K562 (cell line): ENCODE data around the gene PYCR2. TPM values are rescaled to one million over a fixed set of nuclear protein-coding genes. Genes with fewer than 3 reads are reported as not detected.

ENCODE experiments used
- AFF1 ChIP-seq, 2 experiments: fragments of 450-650 bp; IDR thresholded peaks; 2 replicates each; pipeline ENCODE4 v1.6.1; 2018; ENCODE audit warnings: mild to moderate bottlenecking in 2 of 2, low read depth in 1 of 2; ENCODE audit not compliant: partially characterized antibody in 2 of 2
- DMBX1 ChIP-seq: fragments of 250-450 bp; sonication (Bioruptor Pico); IDR thresholded peaks from 2 replicates; pipeline ENCODE4 v1.8.0; 2022; ENCODE audit warnings: inconsistent platforms, mild to moderate bottlenecking, moderate library complexity, borderline replicate concordance
- DNMT1 ChIP-seq: fragments of 450-650 bp; IDR thresholded peaks from 2 replicates; pipeline ENCODE4 v1.6.1; 2016; ENCODE audit warnings: antibody characterized with exemption, mild to moderate bottlenecking
- ETS2 ChIP-seq: IDR thresholded peaks from 2 replicates; pipeline ENCODE4 v1.6.1; 2016; ENCODE audit warnings: borderline replicate concordance, missing genetic modification characterization, mild to moderate bottlenecking, moderate library complexity, missing compliant biosample characterization; ENCODE audit not compliant: poor library complexity, severe bottlenecking
- IRF1 ChIP-seq: sonication (generic); formaldehyde crosslinking; IDR thresholded peaks from 2 replicates; pipeline ENCODE4 v1.8.0; 2022; ENCODE audit warnings: missing genetic modification reagents, mild to moderate bottlenecking, borderline replicate concordance
- JUN ChIP-seq, 2 experiments: sonication (generic) in 1 of 2; formaldehyde crosslinking in 1 of 2; IDR thresholded peaks; 2 replicates each; pipeline versions ENCODE4 v1.6.1 to v1.8.0; 2012 to 2022; ENCODE audit warnings: borderline replicate concordance in 2 of 2, mild to moderate bottlenecking in 2 of 2, improper control_type of control experiment in 1 of 2, low read depth in 1 of 2, low read length in 1 of 2, missing genetic modification reagents in 1 of 2
- KLF16 ChIP-seq: IDR thresholded peaks from 2 replicates; pipeline ENCODE4 v1.6.1; 2016; ENCODE audit warnings: antibody characterized with exemption
- L3MBTL2 ChIP-seq: fragments of 450-650 bp; IDR thresholded peaks from 2 replicates; pipeline ENCODE4 v1.6.1; 2016; ENCODE audit warnings: mild to moderate bottlenecking, moderate library complexity
- RREB1 ChIP-seq: fragments of 250-450 bp; sonication (Bioruptor Pico); IDR thresholded peaks from 2 replicates; pipeline ENCODE4 v1.4.0; 2020
- SOX6 ChIP-seq: fragments of 450-650 bp; IDR thresholded peaks from 2 replicates; pipeline ENCODE4 v1.6.1; 2014; ENCODE audit warnings: mild to moderate bottlenecking
- ZFP36 ChIP-seq: fragments of 150-350 bp; IDR thresholded peaks from 2 replicates; pipeline ENCODE4 v1.6.1; 2018; ENCODE audit warnings: low read length, low read depth; ENCODE audit not compliant: partially characterized antibody
- ZKSCAN8 ChIP-seq: fragments of 200-800 bp; sonication (Bioruptor generic); IDR thresholded peaks from 2 replicates; pipeline ENCODE4 v1.6.1; 2016; ENCODE audit warnings: missing genetic modification characterization, missing compliant biosample characterization
- ZNF324 ChIP-seq: fragments of 250-450 bp; sonication (Bioruptor Pico); IDR thresholded peaks from 2 replicates; pipeline ENCODE4 v1.4.0; 2020; ENCODE audit warnings: mild to moderate bottlenecking
- ZNF561 ChIP-seq: fragments of 450-650 bp; formaldehyde crosslinking; conservative IDR thresholded peaks from 2 replicates; pipeline ENCODE4 v1.4.0; 2020; ENCODE audit warnings: mild to moderate bottlenecking, moderate library complexity
- ZNF707 ChIP-seq: fragments of 250-450 bp; sonication (Bioruptor Pico); conservative IDR thresholded peaks from 2 replicates; pipeline ENCODE4 v1.8.0; 2022; ENCODE audit warnings: inconsistent platforms, mild to moderate bottlenecking, moderate library complexity
- ZNF780A ChIP-seq: fragments of 250-450 bp; sonication (Bioruptor Pico); IDR thresholded peaks from 2 replicates; pipeline ENCODE4 v1.5.0; 2021; ENCODE audit warnings: mild to moderate bottlenecking
- polyA plus RNA-seq, 8 experiments: library from polyadenylated mRNA; depleted of rRNA in 4 of 8; stranded (reverse) in 5 of 8; unstranded in 3 of 8; fragments of >200 nt; fragmentation: Nextera tagmentation in 2 of 8; fragmentation: Illumina TruSeq in 1 of 8; extraction: Ambion mirVana in 2 of 8; extraction: Trizol in 1 of 8; gene quantifications; 2 replicates each; pipeline versions ENCODE4 v1.2.1 to v1.2.3, GENCODE V29; 2011 to 2014; ENCODE audit warnings: inconsistent platforms in 1 of 8, missing spikeins in 1 of 8
- total RNA-seq, 7 experiments: library from RNA; depleted of rRNA in 6 of 7; stranded (reverse); fragments of >200 nt in 6 of 7; fragmentation: Illumina TruSeq in 2 of 7; extraction: Trizol in 2 of 7; gene quantifications; 2 replicates each; pipeline versions ENCODE4 v1.2.1 to v1.2.3, GENCODE V29; 2011 to 2021; ENCODE audit warnings: low replicate concordance in 1 of 7

PYCR2 gene
- total and polyA plus RNA-seq, 9 of the 15 experiments (the other 6 are each of a cell fraction or from before 2014, with no cell fraction given): 5.5 to 219 (median 127) TPM

- TF ChIP-seq JUN (IDR thresholded peaks at IDR 0.05; ENCODE audit: borderline replicate concordance, low read depth, low read length) (peak; percentile 45; the same call in 1 of the 2 replicates), JUN (CRISPR knock-in tag; IDR thresholded peaks at IDR 0.05; ENCODE audit: borderline replicate concordance) (no peak), DNMT1 (0 out of 2 replicates have a peak, but pooled peaks have one; percentile 20), ZFP36 (no peak), DMBX1 (no peak), ETS2 (tag) (no peak), IRF1 (CRISPR knock-in tag) (no peak), KLF16 (no peak), L3MBTL2 (peak; percentile 84), AFF1 (IDR thresholded peaks at IDR 0.05; ENCODE audit: low read depth in 1 of 2, partially characterized antibody in 2 of 2) (no peak), ZNF707 (CRISPR knock-in tag) (0 out of 2 replicates have a peak, but pooled peaks have one; percentile 9), ZKSCAN8 (CRISPR knock-in tag) (no peak), ZNF324 (CRISPR knock-in tag) (no peak), ZNF780A (CRISPR knock-in tag) (no peak), ZNF561 (CRISPR knock-in tag) (no peak), SOX6 (0 out of 2 replicates have a peak, but pooled peaks have one; percentile 29), RREB1 (0 out of 2 replicates have a peak, but pooled peaks have one; percentile 62)
Observed at GRCh38 chr1:225923692-225924555, at the start of gene PYCR2 (continued).
